Mucosa of gallbladder (tissue), 1 donor: Measurements from ENCODE around the gene KLF2. TPM values are rescaled to one million over a fixed set of nuclear protein-coding genes. Genes with fewer than 3 reads are reported as not detected.
"Not testable (repeated sequence)": the region's sequence is repeated elsewhere in the genome, so short reads cannot be mapped to it uniquely, and the experiment has no call there.

Experiments
- DNase-seq: peaks from one replicate; pipeline ENCODE4 v3.0.0-alpha.2; 2020; ENCODE audit warnings: low spot score
- total RNA-seq: library from RNA; stranded (reverse); gene quantifications from one replicate; pipeline ENCODE4 v1.2.1, GENCODE V29; 2021
- donor health status: DM: no; HTN: no; CAD: no.

KLF2 gene
- total RNA-seq, 1 donor from 2014 or later, result 91.4 TPM

GRCh38 chr19:16336571-16336970, 11.9 kb downstream of the KLF2 start:
- no peak for DNase-seq

- DNase-seq, result no peak
Observed at GRCh38 chr19:16337809-16338469, 13.3 kb downstream of the KLF2 start.

DNA sequence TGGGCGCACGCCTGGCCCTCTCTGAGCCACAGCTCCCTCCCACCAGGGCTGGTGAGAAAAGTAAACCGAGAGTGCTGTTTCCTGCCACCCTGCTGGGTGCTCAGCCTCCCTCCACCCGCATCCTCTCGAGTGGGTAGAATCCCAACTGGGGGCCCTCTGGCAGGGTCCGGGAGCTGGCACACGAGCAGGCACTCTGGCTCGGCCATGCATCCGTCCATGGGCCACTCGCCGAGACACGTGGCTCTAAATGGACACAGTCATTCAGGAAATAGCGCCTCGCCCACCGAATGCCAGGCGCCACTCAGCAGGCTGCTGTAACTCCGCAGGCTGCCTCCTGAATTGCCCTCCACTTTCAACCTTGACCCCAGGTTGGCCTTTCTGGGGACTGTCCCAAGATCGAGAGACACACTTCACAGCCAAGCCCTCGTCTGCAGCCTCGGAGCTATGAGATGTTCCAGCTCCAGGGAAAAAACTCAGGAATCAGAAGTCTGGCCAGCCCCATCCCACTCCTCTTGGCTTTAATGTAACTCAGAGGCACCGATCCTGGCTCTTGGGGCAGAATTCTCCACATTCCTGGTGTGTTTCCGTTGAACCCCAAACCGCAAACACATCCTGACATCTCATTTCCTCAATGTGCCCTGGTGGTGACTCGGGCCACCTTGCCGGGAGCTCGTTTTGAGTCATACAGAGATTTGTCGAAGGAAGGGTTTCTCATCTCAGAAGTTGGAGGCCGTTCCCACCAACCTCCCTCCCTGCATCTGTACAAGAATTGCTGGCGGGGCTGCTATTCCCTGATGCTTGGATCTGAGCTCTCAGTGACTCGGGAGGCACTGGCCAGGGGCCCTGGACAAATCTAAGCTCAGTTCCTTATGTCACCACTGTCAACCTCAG, 14.1 kb downstream of the KLF2 start:
- DNase-seq, result no peak

GRCh38 chr19:16339361-16339725, 14.7 kb downstream of the KLF2 start:
- DNase-seq, result no peak

- DNase-seq, result no peak
Observed at GRCh38 chr19:16340092-16340491, 15.5 kb downstream of the KLF2 start.

DNA sequence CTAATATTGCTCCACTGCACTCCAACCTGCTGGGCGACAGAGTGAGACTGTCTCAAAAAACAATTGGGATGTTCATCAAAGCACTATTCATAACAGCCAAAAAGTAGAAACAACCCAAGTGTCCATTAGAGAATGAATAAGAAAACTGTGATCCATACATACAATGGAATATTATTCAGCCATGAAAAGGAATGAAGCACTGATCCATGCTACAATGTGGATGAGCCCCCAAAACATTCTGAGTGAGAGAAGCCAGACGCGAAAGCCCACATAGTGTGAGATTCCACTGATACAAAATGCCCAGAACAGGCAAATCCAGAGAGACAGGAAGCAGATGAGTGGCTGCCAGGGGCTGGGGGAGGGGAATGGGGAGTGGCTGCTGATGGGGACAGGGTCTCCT, 16.0 kb downstream of the KLF2 start:
- DNase-seq, result no peak

- peak; percentile 52 for DNase-seq
Observed at GRCh38 chr19:16342002-16342715, 17.5 kb downstream of the KLF2 start.

GRCh38 chr19:16343156-16343555, 18.5 kb downstream of the KLF2 start:
- no peak for DNase-seq

- no peak for DNase-seq
Observed at GRCh38 chr19:16345457-16345856, 20.8 kb downstream of the KLF2 start.

DNA sequence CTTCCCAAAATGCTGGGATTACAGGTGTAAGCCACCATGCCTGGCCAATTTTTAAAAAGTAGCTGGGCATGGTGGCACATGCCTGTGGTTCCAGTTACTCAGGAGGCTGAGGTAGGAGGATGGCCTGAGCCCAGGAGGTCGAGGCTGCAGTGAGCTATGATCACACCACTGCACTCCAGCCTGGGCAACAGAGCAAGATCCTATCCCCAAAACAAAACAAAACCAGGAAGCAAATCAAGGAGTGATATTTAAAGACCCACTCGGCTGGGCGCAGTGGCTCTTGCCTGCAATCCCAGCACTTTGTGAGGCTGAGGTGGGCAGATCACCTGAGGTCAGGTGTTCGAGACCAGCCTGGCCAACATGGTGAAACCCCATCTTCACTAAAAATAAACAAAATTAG, 22.5 kb downstream of the KLF2 start:
- DNase-seq, result not testable (repeated sequence)

DNA sequence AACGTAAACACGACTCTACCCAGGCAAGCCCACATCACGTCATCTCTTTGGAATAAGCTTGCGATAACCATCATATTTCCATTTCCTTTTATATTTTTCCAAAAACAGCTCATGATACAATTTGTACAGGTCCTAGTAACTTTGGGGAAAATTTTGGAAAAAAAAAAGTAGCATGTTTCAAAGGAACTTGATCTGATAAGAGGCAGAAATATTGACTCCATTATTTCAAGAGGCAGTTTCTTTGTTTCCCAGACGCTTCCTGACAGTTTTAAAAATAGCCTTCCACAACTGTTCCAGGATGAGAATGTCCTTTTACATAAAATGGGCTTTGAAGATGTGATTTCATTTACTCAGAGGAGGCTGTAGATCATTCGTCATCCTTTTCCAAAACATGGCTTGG, 23.1 kb downstream of the KLF2 start:
- DNase-seq, result no peak

- no peak for DNase-seq
Observed at GRCh38 chr19:16349551-16350152, 25.0 kb downstream of the KLF2 start.

GRCh38 chr19:16351133-16351809, 26.6 kb downstream of the KLF2 start:
- no peak for DNase-seq

DNA sequence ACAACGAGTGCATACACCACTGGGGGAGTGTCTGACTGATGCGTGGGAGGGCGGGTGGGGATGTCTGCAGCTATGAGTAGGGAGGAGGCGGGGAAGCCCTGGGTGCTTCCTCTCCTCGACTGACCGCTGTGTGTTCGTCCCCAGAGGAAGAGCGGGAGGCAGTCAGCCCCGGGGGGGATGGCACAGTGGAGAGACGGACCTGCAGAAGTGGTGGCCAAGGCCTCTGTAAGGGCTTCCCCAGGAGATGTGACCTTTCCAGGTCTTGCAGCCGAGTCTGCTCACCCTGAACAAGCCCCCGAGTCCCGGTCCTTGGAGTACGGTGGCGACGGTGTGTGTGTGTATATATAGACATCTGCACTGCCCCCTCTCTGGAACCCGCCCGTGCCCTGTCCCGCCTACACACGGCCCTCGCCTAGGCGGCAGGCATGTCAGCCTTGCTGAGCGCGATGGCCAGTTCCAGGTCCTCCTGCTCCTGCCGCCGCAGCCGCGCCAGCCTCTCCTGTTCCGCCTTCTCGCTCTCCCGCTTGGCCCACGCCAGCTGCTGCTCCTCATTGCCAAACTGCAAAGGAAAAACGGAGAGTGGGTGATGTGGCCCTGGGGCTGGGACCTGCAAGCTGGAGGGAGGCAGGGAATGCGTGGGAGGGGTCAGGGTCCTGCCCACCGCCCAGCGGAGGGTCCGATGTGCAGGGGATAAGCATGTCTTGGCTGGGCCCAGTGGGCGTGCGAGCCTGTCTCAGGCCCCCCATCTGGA, 30.8 kb downstream of the KLF2 start:
- DNase-seq, result no peak

DNA sequence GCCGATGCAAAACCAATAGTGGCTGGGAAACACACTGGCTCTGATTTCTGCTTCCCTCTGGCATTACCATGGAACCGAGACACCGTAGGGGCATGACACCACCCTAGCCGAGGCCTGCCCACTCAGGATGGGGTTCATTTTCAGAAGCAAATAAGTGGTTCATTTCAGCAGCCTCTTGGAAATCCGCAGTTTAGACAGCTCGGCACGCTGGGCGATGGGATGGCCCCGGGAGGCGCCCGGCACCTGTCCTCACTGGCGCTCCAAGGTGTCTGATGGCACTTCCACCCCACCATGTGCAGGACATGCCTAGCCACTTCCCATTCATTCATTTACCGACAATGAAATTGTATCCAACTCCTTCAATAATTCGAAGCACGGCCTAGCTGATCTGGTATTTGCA, 33.8 kb downstream of the KLF2 start:
- DNase-seq, result no peak

DNA sequence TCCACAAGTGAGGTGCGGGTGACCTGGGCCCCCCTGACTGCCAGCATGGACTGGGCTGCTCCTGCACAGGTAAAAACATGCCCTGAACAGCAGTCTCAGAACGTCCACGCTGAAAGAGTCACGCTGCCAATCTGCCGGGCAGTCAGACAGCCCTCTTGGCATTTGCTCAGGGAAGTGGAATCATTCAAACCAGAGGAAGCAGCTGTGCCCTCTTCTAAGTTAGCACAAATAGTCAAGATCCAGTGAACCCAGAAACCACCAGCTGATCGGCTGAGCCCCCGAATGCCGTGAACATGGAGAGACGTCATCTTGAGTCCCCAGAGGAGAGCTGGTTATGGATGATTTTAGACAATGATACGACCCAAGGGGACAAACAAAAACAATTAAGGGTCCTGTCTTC, 34.4 kb downstream of the KLF2 start:
- DNase-seq, result no peak

- DNase-seq, result no peak
Observed at GRCh38 chr19:16359964-16360363, 35.3 kb downstream of the KLF2 start.

DNA sequence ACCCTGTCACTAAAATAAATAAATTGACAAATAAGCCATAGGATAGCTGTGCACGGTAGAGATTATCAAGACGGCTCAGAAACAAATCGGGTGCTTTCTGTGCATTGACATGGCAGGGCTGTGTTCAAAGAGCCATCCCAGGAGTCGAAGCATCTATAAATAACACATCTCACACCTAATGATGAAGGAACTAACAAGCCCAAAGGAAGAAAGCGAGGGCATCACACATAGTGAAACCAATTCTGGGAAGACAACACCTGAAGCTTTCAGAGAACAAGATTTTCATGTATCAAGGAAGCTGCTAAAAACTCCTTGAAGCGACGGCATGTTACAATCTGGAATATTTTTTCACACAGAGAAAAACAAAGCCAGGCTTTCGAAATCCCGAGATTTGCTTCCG, 36.1 kb downstream of the KLF2 start:
- DNase-seq, result no peak

DNA sequence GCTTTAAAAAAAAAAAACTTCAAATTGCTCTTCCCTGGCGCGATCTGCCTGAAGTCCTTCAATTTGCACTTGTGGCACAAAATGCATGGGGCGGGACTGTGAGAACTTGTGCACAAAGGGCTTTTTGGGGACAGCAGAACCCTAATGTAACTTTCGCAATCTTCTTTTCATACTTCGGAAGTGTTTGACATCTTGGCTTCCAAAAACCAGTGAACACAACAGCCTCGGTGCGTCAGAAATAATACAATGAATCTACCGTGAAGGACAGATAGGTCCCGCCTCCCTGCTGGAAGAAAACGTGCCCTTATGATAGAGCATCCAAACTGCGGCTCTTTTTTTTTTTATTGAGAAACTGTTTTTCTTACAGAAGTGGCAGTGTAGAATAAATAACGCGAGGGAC, 36.6 kb downstream of the KLF2 start:
- DNase-seq, result no peak

DNA sequence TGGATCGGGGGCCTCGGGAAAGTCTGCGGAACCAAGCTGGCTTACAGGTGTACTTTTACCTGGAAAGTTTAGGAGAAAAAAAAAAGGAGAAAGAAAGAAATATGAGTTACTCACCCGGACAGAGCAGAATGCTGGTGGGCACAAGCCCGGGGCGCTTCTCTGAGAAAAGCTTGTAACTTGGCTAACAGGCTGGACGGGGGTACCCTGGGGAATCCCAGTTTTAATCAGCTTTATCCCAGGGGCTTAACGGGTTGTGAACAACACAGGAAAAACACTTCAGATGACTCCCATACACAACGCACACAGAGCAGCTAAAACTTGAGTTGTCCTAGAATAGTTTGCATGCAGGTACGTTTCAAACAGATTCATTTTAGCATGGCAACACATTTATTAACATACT, 37.3 kb downstream of the KLF2 start:
- no peak for DNase-seq
